SHP77 (cell line): ENCODE data around the gene TRMT61A.
"Not testable (repeated sequence)": the region's sequence is repeated elsewhere in the genome, so short reads cannot be mapped to it uniquely, and the experiment has no call there.

Source experiments
- DNase-seq, 2 experiments: peaks; one replicate each; lab custom pipeline; 2025; lab: John Stamatoyannopoulos, UW

Gene TRMT61A

GRCh38 chr14:103522649-103523574 lies 6.1 kb upstream of the TRMT61A start, which contains the start of gene CKB:
CKB (minus strand) TSS chr14:103522830; CDS start chr14:103522493, 337 bp downstream.
- DNase-seq: peak; percentile 59 to 82

GRCh38 chr14:103523575-103523954 lies 5.4 kb upstream of the TRMT61A start:
- no peak for DNase-seq

GRCh38 chr14:103524002-103524935 lies 4.7 kb upstream of the TRMT61A start:
- peak in 1 of 2 experiments; percentile 41 for DNase-seq

GRCh38 chr14:103525430-103526246 lies 3.4 kb upstream of the TRMT61A start:
- DNase-seq: not testable (repeated sequence)

DNA sequence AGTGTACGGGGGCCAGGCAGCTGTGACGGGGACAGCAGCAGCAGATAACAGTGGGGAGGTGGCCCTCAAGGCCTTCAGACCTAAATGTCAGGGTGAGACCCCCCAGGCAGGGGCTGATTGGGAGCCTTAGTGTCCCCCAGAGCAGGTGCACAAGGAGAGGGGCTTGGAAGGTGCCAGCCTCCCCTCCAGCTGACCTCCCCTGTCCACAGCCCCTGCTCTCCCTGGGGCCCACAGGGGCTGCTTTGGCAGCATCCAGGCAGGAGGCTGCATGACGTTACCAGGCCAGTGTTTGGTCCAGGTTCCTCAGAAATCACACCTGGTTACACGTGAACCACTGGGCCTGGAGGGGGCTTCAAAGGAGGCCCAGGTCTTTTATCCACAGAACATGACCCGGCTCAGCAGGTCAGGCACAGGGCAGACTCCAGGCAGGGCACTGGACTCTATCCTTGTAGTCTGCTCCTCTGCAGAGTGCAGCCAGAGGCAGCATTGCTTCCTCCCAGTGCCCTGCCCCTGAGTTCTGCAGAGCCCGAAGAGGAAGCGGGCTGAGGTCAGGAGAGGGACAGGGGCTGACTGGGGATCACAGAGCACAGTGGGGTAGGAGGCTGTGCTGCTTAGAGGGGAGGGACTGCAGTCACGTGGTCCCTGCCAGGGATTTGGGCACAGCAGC lies 2.6 kb upstream of the TRMT61A start:
- DNase-seq: no peak

- no peak for DNase-seq
Observed at GRCh38 chr14:103526914-103527248, 2.1 kb upstream of the TRMT61A start.

DNA sequence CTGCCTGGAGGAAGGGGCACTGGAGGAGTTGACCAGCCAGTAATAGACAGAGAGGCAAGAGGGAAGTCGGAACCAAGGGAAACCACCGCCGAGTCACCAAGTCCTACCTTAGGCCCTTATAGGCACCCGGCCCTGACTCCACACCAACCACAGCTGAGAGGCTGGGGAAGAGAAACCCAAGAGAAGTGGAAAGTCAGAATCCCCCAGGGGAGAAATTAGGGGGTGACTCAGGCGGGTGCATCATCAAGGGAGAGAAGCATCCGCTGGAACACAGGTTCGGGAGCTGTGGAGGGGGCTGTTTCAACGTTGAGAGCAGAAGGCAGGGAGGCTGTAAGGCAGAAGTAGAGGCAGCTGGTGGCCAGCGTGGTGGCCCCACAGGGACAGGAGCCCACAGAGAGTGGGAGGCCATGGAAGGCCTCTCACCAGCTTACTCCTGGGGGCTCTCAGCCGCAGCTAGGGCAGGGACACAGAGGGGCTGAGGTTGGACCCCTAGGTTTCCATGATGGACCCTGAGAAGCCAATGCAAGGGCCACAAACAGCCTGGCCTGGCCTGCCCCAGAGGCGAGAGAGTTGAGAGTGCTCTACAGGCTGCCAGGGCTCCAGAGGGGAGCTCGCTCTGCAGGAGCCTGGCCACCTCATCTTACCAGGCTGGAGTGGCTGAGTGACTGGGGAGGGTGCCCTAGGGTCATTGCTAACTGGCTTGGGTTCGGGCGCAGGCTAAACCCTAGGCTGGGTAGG lies 1.4 kb upstream of the TRMT61A start:
- DNase-seq: no peak

GRCh38 chr14:103528146-103528586 lies 830 bp upstream of the TRMT61A start:
- DNase-seq: no peak

GRCh38 chr14:103529383-103530365 lies 678 bp downstream of the TRMT61A start:
- DNase-seq: no peak

GRCh38 chr14:103530390-103530789 lies 1.4 kb downstream of the TRMT61A start:
- DNase-seq: no peak

DNA sequence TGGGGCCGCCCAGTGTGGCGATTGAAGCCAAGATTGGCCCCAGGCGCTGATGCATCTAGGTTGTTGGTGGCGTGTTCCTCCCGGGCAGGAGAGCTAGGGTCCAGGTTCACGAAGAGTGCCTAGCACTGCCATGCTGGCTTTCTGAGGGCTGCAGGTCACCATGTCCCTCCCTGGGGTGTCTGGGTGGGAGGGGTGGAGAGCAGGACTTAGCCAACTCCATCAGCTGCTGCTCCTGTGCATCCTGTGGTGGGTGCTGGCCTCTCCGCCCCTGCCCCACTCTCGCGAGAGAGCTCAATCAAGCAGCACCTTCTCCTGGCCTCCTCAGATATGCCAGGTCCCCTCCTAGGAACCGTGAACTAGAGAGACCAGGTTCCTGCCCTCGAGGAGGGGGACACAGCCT lies 1.8 kb downstream of the TRMT61A start:
- DNase-seq: no peak

GRCh38 chr14:103531421-103532215 lies 2.6 kb downstream of the TRMT61A start:
- no peak for DNase-seq

DNA sequence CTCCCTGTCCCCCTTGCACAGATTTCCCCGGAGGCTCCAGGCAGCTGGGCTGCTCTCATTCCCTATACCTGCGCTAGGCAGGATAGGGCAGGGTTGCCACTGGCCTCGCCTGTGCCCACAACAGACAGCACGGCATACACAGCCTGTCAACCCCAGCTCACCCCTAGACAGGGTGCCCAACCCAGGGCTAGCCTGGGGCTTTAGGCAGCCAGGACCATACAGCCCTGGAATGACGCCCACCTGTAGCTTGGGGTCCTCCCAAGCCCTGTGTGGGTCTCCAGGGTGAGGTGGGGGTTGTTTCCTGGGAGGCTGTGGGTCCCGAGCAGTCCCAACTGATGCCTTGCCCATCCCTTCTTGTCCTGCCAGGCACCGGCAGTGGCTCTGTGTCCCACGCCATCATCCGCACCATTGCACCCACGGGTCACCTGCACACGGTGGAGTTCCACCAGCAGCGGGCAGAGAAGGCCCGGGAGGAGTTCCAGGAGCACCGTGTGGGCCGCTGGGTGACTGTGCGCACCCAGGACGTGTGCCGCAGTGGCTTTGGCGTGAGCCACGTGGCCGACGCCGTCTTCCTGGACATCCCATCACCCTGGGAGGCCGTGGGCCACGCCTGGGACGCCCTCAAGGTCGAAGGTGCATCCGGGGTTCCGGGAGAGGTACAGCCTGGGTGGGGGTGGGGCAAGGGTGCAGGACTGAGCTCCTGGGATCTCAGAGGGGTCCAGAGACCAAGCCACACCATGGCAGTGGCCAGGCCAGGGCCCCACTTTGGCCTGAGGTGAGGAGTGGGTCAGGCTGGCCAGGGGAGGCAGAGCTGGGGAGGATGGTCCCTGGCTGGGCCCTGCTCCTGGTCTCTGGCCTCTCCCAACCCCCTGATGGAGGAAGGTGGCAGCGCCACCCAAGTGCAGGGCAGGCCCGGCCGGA lies 3.5 kb downstream of the TRMT61A start:
- no peak for DNase-seq

DNA sequence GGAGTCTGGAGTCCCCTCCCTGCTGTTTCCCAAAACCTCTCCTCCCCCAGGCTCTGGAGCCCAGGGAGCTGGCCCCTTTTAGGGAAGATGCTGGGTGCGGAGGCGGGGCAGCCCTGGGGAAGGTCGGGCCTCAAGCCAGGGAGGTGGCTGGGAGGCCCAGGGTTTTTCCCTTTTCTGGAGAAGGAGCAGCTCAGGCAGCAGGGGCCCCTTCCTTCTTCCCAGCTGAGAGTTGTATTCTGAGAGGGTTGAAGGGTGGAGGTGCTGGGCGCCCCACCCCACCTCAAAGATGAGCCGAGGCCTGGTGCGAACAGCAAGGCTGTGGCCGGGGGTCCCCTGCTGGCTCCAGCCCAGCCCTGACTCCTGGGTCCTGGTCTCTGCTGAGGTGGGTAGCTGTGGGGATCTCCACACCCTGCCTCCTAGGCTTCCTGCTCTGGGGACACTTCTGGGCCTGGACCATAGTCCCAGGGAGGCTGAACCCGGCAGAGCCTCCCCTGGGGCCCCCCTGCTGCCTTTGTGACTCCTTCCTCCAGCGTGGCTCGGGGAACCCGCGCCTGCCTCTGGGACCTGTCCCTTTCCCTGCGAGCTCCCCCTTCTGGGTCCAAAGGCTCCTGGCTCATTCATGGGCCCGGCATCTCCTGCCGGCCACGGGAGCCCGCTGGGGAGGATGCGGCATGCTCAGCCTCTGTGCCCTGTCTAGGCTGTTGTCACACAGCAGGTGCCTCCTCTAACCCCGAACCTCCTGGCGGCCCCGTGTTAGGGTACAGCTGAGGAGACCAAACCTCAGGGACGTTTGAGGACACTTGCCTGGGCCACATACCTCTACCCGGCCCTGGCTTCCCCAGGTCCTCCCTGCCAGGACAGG lies 4.4 kb downstream of the TRMT61A start:
- DNase-seq: no peak

GRCh38 chr14:103533999-103534575 lies 5.1 kb downstream of the TRMT61A start:
- DNase-seq: no peak

DNA sequence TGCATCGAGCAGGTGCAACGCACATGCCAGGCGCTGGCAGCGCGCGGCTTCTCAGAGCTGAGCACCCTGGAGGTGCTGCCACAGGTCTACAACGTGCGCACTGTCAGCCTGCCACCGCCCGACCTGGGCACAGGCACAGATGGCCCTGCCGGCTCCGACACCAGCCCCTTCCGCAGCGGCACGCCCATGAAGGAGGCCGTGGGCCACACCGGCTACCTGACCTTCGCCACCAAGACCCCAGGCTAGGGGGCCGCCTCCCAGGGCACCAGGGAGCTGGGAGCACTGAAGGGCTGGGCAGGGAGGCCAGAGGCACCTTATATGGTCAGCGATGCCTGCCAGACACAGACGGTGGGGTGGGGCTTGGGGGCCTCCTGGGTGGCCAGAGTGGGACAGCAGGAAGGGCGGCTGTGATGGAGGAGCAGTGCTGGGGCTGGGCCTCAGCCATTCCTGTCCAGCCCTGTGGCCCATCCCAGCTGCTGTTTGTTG lies 5.6 kb downstream of the TRMT61A start:
- no peak for DNase-seq
